Lung (tissue), 12 donors: ENCODE data around the gene RERE. TPM values are rescaled to one million over a fixed set of nuclear protein-coding genes. Genes with fewer than 3 reads are reported as not detected.

Experiments
- ATAC-seq: fragments of 200-7000 bp; cut with Tn5 transposase; one replicate; pipeline ENCODE4 v1.9.1; 2020; ENCODE audit warnings: moderate number of reproducible peaks; ENCODE audit not compliant: insufficient read depth, low FRiP score
- DNase-seq, 3 donors: peaks; one replicate each; pipeline ENCODE4 v3.0.0-alpha.2; 2013 to 2017
- H3K27ac ChIP-seq, 2 donors: one replicate each; pipeline ENCODE4 v1.5.1; 2013; ENCODE audit warnings: mild to moderate bottlenecking in 2 of 2, moderate library complexity in 2 of 2, control low read depth in 1 of 2, inconsistent platforms in 1 of 2, low read depth in 1 of 2, low read length in 1 of 2
- H3K27me3 ChIP-seq, 3 donors: one replicate each; pipeline ENCODE4 v1.5.1; 2013; ENCODE audit warnings: low read length in 2 of 3; ENCODE audit not compliant: control insufficient read depth in 3 of 3, insufficient read depth in 3 of 3
- H3K36me3 ChIP-seq, 4 donors: one replicate each; pipeline ENCODE4 v1.5.1; 2013; ENCODE audit warnings: low read length in 4 of 4, mild to moderate bottlenecking in 1 of 4, moderate library complexity in 1 of 4; ENCODE audit not compliant: control insufficient read depth in 4 of 4, insufficient read depth in 4 of 4
- H3K4me1 ChIP-seq, 5 donors: one replicate each; pipeline ENCODE4 v1.5.1; 2013; ENCODE audit warnings: low read length in 5 of 5, mild to moderate bottlenecking in 2 of 5, moderate library complexity in 1 of 5; ENCODE audit not compliant: control insufficient read depth in 5 of 5, insufficient read depth in 5 of 5
- H3K4me3 ChIP-seq: one replicate; pipeline ENCODE4 v1.5.1; 2013; ENCODE audit warnings: mild to moderate bottlenecking, control low read depth, moderate library complexity
- H3K9ac ChIP-seq, 2 donors: one replicate each; pipeline ENCODE4 v1.5.1; 2013; ENCODE audit warnings: low read length in 2 of 2, control low read depth in 1 of 2; ENCODE audit not compliant: insufficient read depth in 1 of 2
- H3K9me3 ChIP-seq, 4 donors: one replicate each; pipeline ENCODE4 v1.5.1; 2013; ENCODE audit warnings: low read length in 3 of 4, mild to moderate bottlenecking in 1 of 4, moderate library complexity in 1 of 4; ENCODE audit not compliant: control insufficient read depth in 4 of 4, insufficient read depth in 3 of 4
- CTCF ChIP-seq: IDR thresholded peaks from 2 replicates; pipeline ENCODE4 v1.5.1; 2012; ENCODE audit warnings: mild to moderate bottlenecking; ENCODE audit errors: control extremely low read depth, extremely low read depth
- WGBS, 2 donors: extraction: QIAGEN DNeasy Blood & Tissue Kit; methylation state at CpG; one replicate each; pipeline ENCODE4 v1.1.7; 2013; 5-methylcytosine and 5-hydroxymethylcytosine counted together
- polyA plus RNA-seq, 2 donors: library from polyadenylated mRNA; stranded (reverse); fragments of 200-250 nt; gene quantifications; one replicate each; pipeline ENCODE4 v1.2.1, GENCODE V29; 2013
- total RNA-seq, 2 donors: library from RNA; depleted of rRNA in 1 of 2; stranded (reverse); fragments of >200 nt in 1 of 2; gene quantifications; one replicate each; pipeline ENCODE4 v1.2.1, GENCODE V29; 2014 to 2021
- donor health status: control.
- donor health status: control.
- donor health status: Bipolar disorder and iron deficiency.
- donor health status: healthy.
- donor health status: DM: yes; HTN: yes; CAD: no.

RERE gene
- total and polyA plus RNA-seq, 4 donors: 21.7 to 207 (median 57.5) TPM

- Histone ChIP-seq H3K36me3 (peaks cover 0 to 15% (median 3%) of the 10 kb centered on the region in 4 donors), H3K9me3 (no peaks in the 10 kb centered on the region), H3K27ac (no peak overlapping the region), H3K9ac (no peak overlapping the region), H3K27me3 (no peaks in the 10 kb centered on the region), H3K4me3 (no peak overlapping the region), H3K4me1 (peaks cover 0 to 12% (median 0%) of the 10 kb centered on the region in 5 donors)
- ATAC-seq (no peak), DNase-seq (no peak)
- no peak for TF ChIP-seq CTCF
- 83 to 91% methylated on average over 1 of the region's 1 CpG for WGBS, 2 donors
Observed at GRCh38 chr1:8540971-8541370, 276.5 kb downstream of the RERE start.

DNA sequence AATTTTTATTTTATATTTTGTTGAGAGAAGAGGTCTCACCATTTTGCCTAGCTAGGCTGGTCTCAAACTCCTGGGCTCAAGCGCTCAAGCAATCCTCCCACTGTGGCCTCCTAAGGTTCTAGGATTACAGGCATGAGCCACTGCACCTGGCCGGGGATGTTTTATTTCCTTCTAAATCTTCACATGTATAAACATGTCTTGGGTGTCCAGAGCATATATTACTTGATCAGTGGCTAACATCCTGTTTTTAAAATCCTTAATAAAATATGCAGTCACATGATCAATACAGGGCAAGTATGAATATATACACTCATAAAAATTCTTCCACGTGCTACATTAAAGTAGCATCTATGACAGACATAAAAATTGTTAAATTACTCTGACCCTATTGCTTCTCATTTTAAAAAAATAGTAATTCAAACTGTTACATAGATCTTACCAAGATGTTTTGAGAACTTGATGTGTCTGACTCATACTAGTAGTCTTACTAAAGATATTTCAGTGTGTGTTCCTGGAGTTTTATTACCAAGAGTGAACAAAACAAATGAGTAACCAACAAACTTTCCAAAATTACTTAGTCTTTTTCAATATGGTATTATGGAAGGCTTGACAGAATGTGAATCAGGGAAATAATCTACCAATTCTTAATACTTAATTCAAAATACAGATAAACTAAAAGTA, 277.0 kb downstream of the RERE start:
- peak; percentile 74 for ATAC-seq
- H3K9ac ChIP-seq: no peak overlapping the region
- TF ChIP-seq CTCF: no peak

DNA sequence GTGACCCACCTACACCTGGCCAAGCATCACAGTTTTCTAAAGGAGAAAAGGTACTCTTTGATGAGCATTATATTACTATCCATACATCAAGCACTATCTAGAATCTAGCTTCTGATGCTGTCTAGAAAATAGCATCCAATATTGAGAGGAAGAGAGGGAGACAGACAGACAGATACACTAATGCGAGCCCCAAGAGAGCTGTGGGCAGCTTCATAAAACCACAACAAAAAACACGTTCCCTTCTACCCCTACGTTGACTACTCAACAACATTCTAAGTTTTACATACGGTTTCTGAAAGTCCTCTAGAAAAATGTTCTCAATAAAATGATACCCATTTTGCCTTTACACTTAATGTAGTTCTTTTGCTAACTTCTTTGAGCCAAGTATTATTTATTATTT, 277.8 kb downstream of the RERE start:
- no peak for DNase-seq
- TF ChIP-seq CTCF: no peak
- no peak overlapping the region for H3K27ac ChIP-seq
- ATAC-seq: no peak
- 91 to 92% methylated on average over 4 of the region's 4 CpGs for WGBS, 2 donors
- peaks cover 0 to 12% (median 3%) of the 10 kb centered on the region in 5 donors for H3K4me1 ChIP-seq
- H3K36me3 ChIP-seq: peaks cover 0 to 10% (median 2%) of the 10 kb centered on the region in 4 donors
- H3K4me3 ChIP-seq: no peak overlapping the region
- H3K27me3 ChIP-seq: no peaks in the 10 kb centered on the region
- no peaks in the 10 kb centered on the region for H3K9me3 ChIP-seq
- no peak overlapping the region for H3K9ac ChIP-seq

More for the DNA sequence above, 277.0 kb downstream of the RERE start:
- no peaks in the 10 kb centered on the region for H3K27me3 ChIP-seq
- no peak overlapping the region for H3K27ac ChIP-seq
- WGBS, 2 donors: 61 to 65% methylated on average over 3 of the region's 3 CpGs
- no peaks in the 10 kb centered on the region for H3K9me3 ChIP-seq
- peaks cover 0 to 12% (median 2%) of the 10 kb centered on the region in 5 donors for H3K4me1 ChIP-seq
- no peak for DNase-seq
- H3K4me3 ChIP-seq: no peak overlapping the region
- peaks cover 0 to 15% (median 3%) of the 10 kb centered on the region in 4 donors for H3K36me3 ChIP-seq

DNA sequence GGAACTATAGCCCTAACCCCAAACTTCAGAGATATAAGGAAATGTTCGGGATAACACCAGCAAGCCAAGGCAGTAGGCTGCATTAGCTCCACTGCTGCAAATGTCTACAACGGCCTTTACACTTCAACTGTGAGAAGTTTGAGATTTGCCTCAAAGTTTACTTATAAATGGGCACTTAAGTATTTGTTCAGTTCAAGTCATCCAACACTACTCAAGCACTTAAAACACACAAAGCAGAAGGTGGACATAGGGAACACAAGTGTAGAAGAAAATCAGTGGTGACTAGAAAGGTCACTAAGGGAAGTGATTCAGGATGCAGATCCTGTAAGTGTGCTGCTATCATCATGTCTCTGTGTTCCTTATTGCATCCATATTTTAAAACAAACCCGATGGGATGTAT, 278.9 kb downstream of the RERE start:
- 56 to 83% methylated on average over 3 of the region's 3 CpGs for WGBS, 2 donors

More for the DNA sequence above, 278.9 kb downstream of the RERE start:
- Histone ChIP-seq H3K9me3 (no peaks in the 10 kb centered on the region), H3K27ac (no peak overlapping the region), H3K4me1 (peaks cover 0 to 12% (median 3%) of the 10 kb centered on the region in 5 donors), H3K9ac (no peak overlapping the region), H3K27me3 (no peaks in the 10 kb centered on the region), H3K4me3 (no peak overlapping the region), H3K36me3 (peaks cover 0 to 4% (median 0%) of the 10 kb centered on the region in 4 donors)
- TF ChIP-seq CTCF: no peak
- DNase-seq (peak in 1 of 3 donors; percentile 40), ATAC-seq (no peak)
